Measurements from ENCODE around the gene VPS72. TPM values are rescaled to one million over a fixed set of nuclear protein-coding genes. Genes with fewer than 3 reads are reported as not detected.

VPS72 gene
- total RNA-seq, 1 donor from 2014 or later = 110 TPM

DNA sequence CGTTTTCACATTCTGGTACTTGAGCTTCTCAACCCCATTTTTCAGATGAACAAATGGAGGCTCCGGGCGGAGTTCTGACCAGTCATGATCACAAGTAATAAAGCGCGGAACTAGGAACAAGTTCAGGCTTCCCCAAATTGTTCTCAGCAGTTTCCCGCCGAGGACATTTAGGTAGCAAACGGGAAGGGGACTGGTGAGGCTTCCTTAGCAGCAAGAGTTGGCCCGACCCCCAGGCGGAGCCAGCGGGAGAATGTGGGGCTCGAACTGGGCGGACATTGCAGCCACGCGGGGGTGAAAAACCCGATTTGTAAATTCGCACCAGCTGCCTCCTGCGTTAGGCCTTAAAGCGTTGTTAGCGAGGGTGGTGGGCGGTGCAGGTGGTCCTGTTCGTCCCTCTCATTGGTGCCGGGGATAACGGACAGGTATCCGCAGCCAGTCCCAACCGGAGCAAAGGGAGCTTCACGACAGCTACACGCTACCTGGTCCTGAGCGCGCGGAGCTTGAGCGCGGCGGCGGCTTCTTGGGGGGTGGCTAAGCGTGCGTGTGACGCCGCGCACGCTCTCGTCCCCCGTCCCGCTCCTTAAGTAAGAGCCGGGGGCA lies 58.9 kb downstream of the VPS72 start:
- Mint-ChIP-seq H3K36me3 (ENCODE audit: insufficient read depth) (peaks cover 18% of the 10 kb centered on the region), H3K9me3 (ENCODE audit: low read depth) (no peaks in the 10 kb centered on the region), H3K4me1 (ENCODE audit: low read depth) (peaks cover 9% of the 10 kb centered on the region), H3K27me3 (peaks cover 40% of the 10 kb centered on the region), H3K4me3 (ENCODE audit: low read depth) (peak overlapping the region; percentile 71), H3K27ac (peak overlapping the region; percentile 77)
- peak; percentile 74 for DNase-seq (ENCODE audit: low spot score, unreplicated experiment)
- TF ChIP-seq, protein P1, sequence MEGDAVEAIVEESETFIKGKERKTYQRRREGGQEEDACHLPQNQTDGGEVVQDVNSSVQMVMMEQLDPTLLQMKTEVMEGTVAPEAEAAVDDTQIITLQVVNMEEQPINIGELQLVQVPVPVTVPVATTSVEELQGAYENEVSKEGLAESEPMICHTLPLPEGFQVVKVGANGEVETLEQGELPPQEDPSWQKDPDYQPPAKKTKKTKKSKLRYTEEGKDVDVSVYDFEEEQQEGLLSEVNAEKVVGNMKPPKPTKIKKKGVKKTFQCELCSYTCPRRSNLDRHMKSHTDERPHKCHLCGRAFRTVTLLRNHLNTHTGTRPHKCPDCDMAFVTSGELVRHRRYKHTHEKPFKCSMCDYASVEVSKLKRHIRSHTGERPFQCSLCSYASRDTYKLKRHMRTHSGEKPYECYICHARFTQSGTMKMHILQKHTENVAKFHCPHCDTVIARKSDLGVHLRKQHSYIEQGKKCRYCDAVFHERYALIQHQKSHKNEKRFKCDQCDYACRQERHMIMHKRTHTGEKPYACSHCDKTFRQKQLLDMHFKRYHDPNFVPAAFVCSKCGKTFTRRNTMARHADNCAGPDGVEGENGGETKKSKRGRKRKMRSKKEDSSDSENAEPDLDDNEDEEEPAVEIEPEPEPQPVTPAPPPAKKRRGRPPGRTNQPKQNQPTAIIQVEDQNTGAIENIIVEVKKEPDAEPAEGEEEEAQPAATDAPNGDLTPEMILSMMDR (IDR thresholded peaks at IDR 0.05; ENCODE audit: unreplicated experiment) = no peak

DNA sequence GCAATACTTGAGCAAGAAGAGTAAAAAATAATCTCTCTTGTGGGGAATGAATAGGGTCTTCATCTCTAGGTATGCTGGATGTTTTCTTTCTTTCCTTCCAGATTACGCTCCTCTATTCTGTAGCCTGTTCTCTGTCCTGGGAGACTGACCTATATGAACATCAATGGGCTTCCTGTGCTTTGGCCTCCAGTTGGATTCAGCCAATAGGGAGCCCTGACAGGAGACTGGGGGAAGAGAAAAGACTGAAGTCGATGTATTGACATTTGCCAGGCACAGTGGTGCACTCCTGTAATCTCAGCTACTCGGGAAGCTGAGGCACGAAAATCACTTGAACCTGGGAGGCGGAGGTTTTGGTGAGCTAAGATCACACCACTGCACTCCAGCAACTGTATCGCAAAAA lies 61.2 kb downstream of the VPS72 start:
- Mint-ChIP-seq H3K36me3 (ENCODE audit: insufficient read depth) (peaks cover 1% of the 10 kb centered on the region), H3K27ac (no peak overlapping the region), H3K4me3 (ENCODE audit: low read depth) (no peak overlapping the region), H3K27me3 (peaks cover 24% of the 10 kb centered on the region), H3K4me1 (ENCODE audit: low read depth) (peaks cover 13% of the 10 kb centered on the region), H3K9me3 (ENCODE audit: low read depth) (no peaks in the 10 kb centered on the region)
- TF ChIP-seq, protein P1 (IDR thresholded peaks at IDR 0.05; ENCODE audit: unreplicated experiment) = no peak
- no peak for DNase-seq (ENCODE audit: low spot score, unreplicated experiment)

Other genes with a start within 250 kb of the VPS72 start
- 187 and 203 TPM in 2 replicates for gene CERS2, start 215.4 kb downstream of the VPS72 start, total RNA-seq
- gene ANXA9, start 207.9 kb downstream of the VPS72 start, total RNA-seq = 3.5 TPM in 2 replicates
- 28.3 and 32.5 TPM in 2 replicates for gene MINDY1, start 183.3 kb downstream of the VPS72 start, total RNA-seq
- 23.8 and 24.4 TPM in 2 replicates for gene PRUNE1, start 181.7 kb downstream of the VPS72 start, total RNA-seq
- gene BNIPL, start 153.6 kb downstream of the VPS72 start, total RNA-seq = 0.91 and 0.93 TPM in 2 replicates
- gene C1orf56, start 142.4 kb downstream of the VPS72 start, total RNA-seq = 4.5 and 7.0 TPM in 2 replicates
- gene CDC42SE1, start 130.6 kb downstream of the VPS72 start, total RNA-seq = 101 and 105 TPM in 2 replicates
- 29.5 and 30.0 TPM in 2 replicates for gene MLLT11, start 129.8 kb downstream of the VPS72 start, total RNA-seq
- 12.4 and 12.7 TPM in 2 replicates for gene GABPB2, start 119.4 kb downstream of the VPS72 start, total RNA-seq
- 31.5 and 34.0 TPM in 2 replicates for gene SEMA6C, start 43.6 kb downstream of the VPS72 start, total RNA-seq
- not detected in 2 replicates for gene TNFAIP8L2, start 33.5 kb downstream of the VPS72 start, total RNA-seq
- 12.8 and 14.0 TPM in 2 replicates for gene LYSMD1, start 24.3 kb downstream of the VPS72 start, total RNA-seq
- 47.1 and 52.0 TPM in 2 replicates for gene SCNM1, start 24.1 kb downstream of the VPS72 start, total RNA-seq
- 1.5 and 2.0 TPM in 2 replicates for gene TMOD4, start 14.2 kb downstream of the VPS72 start, total RNA-seq
- gene PIP5K1A, start 8.4 kb upstream of the VPS72 start, total RNA-seq = 84.0 and 95.5 TPM in 2 replicates
- gene PSMD4, start 64.5 kb upstream of the VPS72 start, total RNA-seq = 163 and 177 TPM in 2 replicates
- gene ZNF687, start 92.1 kb upstream of the VPS72 start, total RNA-seq = 43.0 and 45.0 TPM in 2 replicates
- 52.1 and 55.1 TPM in 2 replicates for gene PI4KB, start 137.2 kb upstream of the VPS72 start, total RNA-seq
- 96.0 and 97.5 TPM in 2 replicates for gene RFX5, start 157.1 kb upstream of the VPS72 start, total RNA-seq
- gene SELENBP1, start 182.5 kb upstream of the VPS72 start, total RNA-seq = 56.2 and 57.0 TPM in 2 replicates
- 227 and 235 TPM in 2 replicates for gene PSMB4, start 209.4 kb upstream of the VPS72 start, total RNA-seq